ENCODE measurements around the gene CA12. TPM values are rescaled to one million over a fixed set of nuclear protein-coding genes. Genes with fewer than 3 reads are reported as not detected.

Gene CA12
- total and polyA plus RNA-seq, 2 of the 8 experiments (the other 6 are each of a cell fraction or from before 2014, with no cell fraction given), result 4.7 to 4.9 TPM

GRCh38 chr15:63284335-63284734 lies 97.3 kb downstream of the CA12 start (continued):
- no peak for TF ChIP-seq TBP (IDR thresholded peaks at IDR 0.05; ENCODE audit: low read depth, low read length)
- no peak for TF ChIP-seq ZNF274 (IDR thresholded peaks at IDR 0.05; ENCODE audit: borderline replicate concordance, extremely low read depth, low read length)
- TF ChIP-seq NANOG (IDR thresholded peaks at IDR 0.05; ENCODE audit: insufficient read depth, low read depth, low read length, poor library complexity, severe bottlenecking), result no peak
- no peak for TF ChIP-seq SIN3A (conservative IDR thresholded peaks at IDR 0.05 in 1 of 2, IDR thresholded peaks at IDR 0.05 in 1 of 2; ENCODE audit: low read depth in 1 of 2, low read length in 2 of 2)
